CD4-positive, alpha-beta T cell treated with Interleukin-21 for 1 hour (primary cell): ENCODE results near the gene RAB37.

Experiments
- DNase-seq: peaks from one replicate; pipeline ENCODE4 v3.0.0-alpha.2; 2020

The RAB37 gene

DNA sequence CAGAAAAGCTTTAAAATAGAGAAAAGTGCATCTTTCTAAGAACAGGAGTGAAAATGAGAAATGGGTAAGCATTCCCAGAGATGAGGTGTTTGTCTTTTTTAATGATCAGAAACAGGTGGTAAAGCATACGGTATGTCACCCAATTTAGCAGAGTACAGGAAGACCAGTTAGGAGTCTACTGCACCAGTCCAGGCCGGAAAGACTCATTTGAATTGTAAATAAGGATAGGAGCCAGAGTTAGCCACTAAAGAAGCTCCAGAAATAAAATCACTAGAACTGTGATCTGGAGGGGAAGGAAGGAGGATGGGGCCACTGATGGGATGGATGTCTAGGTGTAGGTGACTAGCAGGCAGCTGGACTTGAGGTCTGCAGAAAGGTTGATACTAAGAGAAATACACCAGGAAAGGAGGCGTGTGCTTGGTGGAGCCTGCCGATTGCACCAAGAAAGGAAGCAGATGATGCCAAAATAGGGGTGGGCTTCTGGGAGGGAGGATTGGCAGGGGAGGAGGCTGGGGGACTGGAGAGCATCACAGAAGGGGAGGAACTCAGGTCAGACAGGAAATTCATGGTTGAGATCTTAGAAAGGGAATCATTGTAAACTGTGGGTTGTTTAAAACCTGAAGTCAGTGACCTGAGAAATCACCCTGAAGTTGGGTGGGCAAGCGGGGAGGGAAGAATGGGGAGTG, 47.2 kb downstream of the RAB37 start:
- no peak for DNase-seq

GRCh38 chr17:74785096-74785980, 48.3 kb downstream of the RAB37 start:
- no peak for DNase-seq

DNA sequence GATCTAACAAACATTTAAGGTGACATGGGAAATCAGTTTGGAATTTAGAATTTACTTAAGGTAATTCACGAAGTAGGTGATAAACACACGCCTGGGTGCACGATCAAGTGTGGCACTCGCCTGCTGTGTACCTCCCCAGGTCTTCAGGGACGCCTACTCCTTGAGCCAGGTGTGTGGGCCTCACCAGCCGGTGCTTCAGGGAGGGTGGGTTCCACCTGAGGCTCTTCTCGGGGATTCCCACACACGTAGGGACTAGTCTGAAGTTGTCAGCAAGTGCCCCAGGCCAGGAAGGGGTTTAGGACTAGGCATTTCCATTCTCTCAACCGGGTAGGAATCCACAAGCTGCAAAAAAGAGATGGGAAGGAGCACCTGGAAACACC, 48.9 kb downstream of the RAB37 start:
- no peak for DNase-seq

DNA sequence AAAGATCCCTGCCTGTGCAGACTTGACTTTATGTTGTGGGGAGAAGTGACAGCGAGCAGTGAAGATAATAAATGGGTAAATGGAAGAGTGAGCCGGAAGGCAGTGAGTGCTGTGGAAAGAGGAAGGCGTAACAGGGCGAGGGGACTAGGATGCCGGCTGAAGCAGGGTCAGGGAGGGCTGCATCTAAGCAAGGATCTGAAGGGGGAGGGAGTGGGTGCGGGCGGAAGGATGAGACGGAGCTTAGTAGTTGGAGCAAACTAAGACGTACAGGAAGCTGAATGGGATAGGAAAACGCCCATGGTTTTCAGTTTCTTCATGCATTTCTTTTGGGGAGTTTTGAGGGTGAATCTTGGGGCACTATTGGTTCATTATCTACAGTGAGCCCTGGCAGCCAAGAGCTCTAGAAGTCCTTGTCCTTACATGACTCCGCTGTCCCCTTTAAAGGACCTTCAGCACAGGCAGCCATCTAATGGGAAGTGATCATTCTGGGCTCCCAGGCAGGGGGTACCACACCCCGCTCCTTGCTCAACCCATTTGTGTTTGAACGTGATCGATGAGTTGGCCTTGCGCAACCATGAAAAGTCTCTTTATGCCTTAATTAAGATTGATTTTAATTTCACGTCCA, 49.5 kb downstream of the RAB37 start:
- DNase-seq = no peak

DNA sequence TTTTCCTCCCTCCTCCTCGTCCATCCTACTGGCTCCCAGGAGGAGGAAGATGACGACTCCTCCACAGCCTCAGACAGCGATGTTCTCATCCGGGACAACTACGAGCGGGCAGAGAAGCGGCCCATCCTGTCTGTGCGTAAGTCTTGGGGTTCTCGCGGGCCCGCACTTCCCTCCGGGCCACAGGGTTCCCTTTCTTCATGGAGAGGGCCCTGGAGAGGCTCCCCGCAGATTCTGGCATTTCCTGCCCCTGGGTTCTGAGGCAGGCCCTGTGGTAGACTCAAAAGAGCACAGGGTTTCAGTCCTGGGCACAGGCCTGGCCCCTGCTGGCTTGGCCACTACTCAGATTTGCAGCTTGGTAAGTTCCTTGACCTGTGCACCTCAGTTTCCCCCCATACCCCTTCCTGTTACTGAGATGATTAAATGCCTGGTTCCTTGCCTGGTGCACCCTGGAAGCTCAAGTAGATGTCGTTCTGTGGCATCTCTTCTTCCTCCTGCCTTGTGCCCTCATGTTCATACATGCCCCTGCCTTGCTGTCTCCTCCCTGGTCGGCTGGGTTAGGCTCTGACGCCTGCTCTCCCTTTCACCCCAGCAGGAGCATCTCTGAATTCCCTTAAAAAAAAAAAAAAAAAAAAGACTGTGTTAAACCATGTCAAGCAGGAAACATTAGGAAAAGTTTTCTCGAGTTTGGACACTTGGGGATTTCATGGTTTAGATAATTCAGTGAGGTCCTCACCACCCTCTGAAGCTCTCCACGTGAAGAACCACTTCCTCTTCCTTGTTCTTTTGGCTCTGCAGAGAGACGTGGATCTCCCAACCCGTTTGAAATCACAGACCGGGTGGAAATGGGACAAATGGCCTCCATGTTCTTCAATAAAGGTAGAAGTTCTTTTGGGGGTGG, 53.4 kb downstream of the RAB37 start:
- no peak for DNase-seq

DNA sequence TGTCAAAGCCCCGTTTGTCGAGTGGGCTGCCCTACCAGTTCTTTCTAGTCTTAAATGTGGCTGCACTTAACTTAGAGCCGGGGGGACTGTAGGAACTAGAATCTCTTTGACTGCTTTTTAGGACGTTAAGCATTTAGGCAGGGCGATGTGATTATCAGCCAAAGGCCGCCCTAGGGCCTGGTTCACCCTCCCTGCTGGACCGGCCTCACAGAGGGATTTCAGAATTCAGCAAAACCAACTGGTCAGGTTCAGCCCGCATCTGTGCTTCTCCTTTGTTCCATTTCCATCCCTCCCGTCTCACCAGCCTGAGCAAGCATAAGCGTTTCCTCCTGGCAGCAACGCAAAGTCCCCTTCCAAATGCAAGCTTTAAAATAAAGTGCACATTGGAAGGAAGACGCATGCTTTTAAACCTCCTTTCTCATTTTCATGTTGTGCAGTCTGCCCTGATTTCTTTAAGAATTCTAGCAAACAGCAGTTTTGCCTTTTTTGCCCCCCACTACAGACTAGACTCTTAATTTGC, 55.6 kb downstream of the RAB37 start:
- DNase-seq = no peak

DNA sequence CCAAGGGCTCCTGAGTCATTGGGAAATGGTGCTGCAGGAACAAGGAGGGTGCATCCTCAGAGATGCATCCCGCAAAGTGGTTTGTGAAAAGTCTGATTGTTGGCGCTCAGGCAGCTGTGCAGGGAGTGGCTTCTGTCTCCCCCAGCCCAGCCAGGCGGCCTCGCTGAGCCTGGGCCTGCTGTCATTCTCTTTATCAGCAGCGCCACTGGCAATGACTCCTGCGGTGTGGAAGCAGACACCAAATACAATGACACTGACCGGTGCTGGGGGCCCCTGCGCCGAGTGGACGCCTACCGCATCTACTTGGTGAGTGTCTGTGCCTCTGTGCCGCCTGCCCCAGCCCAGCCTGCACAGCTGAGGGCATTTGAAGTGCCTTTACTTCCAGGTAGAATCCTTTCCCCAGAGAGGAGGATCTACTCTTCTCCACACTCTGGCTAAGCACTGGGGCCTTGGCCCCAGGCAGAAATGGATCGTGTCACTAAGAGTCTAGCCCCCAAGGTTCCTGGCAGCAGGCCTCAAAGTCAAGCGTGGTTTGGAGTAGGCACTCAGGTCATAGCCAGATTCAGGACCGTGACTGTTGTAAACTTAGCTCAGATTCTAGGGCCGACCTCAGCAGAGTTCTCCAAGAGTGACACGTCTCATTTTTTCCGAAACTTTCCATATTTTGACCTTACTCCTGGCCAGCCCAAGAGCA, 58.4 kb downstream of the RAB37 start:
- DNase-seq = no peak

- no peak for DNase-seq
Observed at GRCh38 chr17:74796211-74796610, 59.2 kb downstream of the RAB37 start.

- no peak for DNase-seq
Observed at GRCh38 chr17:74796866-74797265, 59.8 kb downstream of the RAB37 start.
